ENCODE results near the gene ARF1. TPM values are rescaled to one million over a fixed set of nuclear protein-coding genes. Genes with fewer than 3 reads are reported as not detected.

Gene ARF1
- total and polyA plus RNA-seq, 2 of the 8 experiments (the other 6 are each of a cell fraction or from before 2014, with no cell fraction given) = 265 to 471 TPM

- TF ChIP-seq, protein P1, sequence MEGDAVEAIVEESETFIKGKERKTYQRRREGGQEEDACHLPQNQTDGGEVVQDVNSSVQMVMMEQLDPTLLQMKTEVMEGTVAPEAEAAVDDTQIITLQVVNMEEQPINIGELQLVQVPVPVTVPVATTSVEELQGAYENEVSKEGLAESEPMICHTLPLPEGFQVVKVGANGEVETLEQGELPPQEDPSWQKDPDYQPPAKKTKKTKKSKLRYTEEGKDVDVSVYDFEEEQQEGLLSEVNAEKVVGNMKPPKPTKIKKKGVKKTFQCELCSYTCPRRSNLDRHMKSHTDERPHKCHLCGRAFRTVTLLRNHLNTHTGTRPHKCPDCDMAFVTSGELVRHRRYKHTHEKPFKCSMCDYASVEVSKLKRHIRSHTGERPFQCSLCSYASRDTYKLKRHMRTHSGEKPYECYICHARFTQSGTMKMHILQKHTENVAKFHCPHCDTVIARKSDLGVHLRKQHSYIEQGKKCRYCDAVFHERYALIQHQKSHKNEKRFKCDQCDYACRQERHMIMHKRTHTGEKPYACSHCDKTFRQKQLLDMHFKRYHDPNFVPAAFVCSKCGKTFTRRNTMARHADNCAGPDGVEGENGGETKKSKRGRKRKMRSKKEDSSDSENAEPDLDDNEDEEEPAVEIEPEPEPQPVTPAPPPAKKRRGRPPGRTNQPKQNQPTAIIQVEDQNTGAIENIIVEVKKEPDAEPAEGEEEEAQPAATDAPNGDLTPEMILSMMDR (IDR thresholded peaks at IDR 0.05; ENCODE audit: control extremely low read depth in 1 of 3, insufficient read depth in 1 of 3, low read depth in 1 of 3, low read length in 3 of 3) = no peak
- TF ChIP-seq SIN3A (conservative IDR thresholded peaks at IDR 0.05 in 1 of 2, IDR thresholded peaks at IDR 0.05 in 1 of 2; ENCODE audit: low read depth in 1 of 2, low read length in 2 of 2) (no peak), CHD1 (IDR thresholded peaks at IDR 0.05; ENCODE audit: low read depth, low read length) (no peak)
Observed at GRCh38 chr1:228090613-228091081, 8.1 kb downstream of the ARF1 start (continued).
